Skin epidermis (tissue), 12 donors: Measurements from ENCODE around the gene L3MBTL1.
"Not testable (repeated sequence)": the region's sequence is repeated elsewhere in the genome, so short reads cannot be mapped to it uniquely, and the experiment has no call there.

Experiments
- H3K27ac ChIP-seq, 21 experiments: fragments of 200-600 bp; sonication (generic) in 11 of 21; one replicate each; pipeline ENCODE4 v1.5.0; 2020; ENCODE audit warnings: mild to moderate bottlenecking in 3 of 21, inconsistent platforms in 2 of 21, moderate library complexity in 2 of 21
- H3K4me3 ChIP-seq, 7 experiments: fragments of 200-600 bp; sonication (generic) in 2 of 7; one replicate each; pipeline ENCODE4 v1.5.0; 2020; ENCODE audit warnings: inconsistent platforms in 2 of 7, mild to moderate bottlenecking in 2 of 7, moderate library complexity in 1 of 7

The L3MBTL1 gene

GRCh38 chr20:43579861-43580793 is 72.6 kb downstream of the L3MBTL1 start:
- Histone ChIP-seq H3K4me3 (no peak overlapping the region), H3K27ac (no peak overlapping the region)

DNA sequence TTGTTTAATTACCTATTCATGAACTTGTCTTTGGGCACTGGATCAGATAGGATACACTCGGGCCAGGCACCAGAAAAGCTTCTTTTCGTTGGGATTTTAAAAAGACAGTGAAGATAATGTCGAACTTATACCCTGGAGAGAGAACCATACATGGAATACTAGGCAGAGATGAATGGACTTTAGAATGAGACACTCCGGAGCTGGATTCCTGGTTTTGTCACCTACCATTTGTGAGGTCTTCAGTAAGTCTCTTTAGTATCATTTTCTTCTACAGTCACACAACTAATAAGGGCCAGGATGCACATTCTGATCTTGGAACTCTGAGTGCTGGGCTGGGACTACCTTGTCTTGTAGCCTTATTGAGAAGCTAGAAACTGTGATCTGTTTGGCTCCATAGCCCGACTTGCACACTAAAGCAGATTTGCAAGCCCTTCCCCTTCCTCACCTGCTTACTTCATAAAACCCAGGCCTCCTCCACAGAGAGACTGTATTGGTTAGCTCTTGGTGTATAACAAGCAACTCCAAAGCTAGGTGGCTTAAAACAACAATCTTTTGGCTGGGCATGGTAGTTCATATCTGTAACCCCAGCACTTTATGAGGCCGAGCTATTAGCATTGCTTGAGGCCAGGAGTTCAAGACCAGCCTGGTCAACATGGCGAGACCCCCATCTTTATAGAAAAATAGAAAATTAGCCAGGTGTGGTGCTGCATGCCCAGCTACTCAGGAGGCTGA is 75.8 kb downstream of the L3MBTL1 start:
- Histone ChIP-seq H3K27ac (peak overlapping the region in 1 of 21 experiments; percentile 2), H3K4me3 (no peak overlapping the region)

DNA sequence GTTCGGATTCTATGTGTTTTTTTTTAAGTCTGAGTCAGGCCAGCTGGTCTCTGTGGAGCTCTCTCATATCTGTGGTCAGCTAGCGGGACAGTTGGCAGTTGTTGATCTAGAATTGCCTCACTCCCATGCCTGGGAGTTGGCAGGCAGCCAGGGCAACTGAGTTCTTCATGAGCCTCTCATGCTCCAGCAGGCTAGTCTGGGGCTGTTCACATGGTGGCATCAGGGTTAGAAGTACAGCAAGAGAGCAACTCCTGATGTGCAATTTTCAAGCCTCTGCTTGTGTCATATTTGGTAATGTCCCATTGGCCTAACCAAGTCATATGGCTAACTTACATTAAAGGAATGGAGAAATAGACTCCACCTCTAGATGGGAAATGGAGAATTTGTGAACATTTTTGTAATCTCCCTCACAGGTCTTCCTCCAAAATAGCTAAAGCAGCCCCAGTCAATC is 76.5 kb downstream of the L3MBTL1 start:
- H3K27ac ChIP-seq, result no peak overlapping the region

GRCh38 chr20:43584448-43585136 is 77.1 kb downstream of the L3MBTL1 start:
- Histone ChIP-seq H3K4me3 (no peak overlapping the region), H3K27ac (no peak overlapping the region)

More for the DNA sequence above, 76.5 kb downstream of the L3MBTL1 start:
- H3K4me3 ChIP-seq, result no peak overlapping the region

DNA sequence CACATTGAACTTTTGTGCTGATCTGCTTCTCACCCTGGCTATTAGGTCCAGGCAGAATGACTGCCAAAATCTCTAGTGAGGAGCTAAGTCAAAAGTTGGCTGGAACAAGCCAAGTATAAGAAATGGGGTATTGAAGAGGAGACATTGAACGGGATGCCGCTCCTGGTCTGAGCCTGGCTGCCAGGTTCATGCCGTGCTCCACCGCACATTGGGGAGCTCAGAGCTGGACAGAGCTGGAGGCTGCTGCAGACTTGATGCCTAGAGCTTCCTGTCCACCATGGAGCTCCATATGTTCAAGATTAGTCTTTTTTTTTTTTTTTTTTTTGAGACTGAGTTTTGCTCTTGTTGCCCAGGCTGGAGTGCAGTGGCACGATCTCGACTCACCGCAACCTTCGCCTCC is 79.1 kb downstream of the L3MBTL1 start:
- Histone ChIP-seq H3K4me3 (no peak overlapping the region), H3K27ac (no peak overlapping the region)

DNA sequence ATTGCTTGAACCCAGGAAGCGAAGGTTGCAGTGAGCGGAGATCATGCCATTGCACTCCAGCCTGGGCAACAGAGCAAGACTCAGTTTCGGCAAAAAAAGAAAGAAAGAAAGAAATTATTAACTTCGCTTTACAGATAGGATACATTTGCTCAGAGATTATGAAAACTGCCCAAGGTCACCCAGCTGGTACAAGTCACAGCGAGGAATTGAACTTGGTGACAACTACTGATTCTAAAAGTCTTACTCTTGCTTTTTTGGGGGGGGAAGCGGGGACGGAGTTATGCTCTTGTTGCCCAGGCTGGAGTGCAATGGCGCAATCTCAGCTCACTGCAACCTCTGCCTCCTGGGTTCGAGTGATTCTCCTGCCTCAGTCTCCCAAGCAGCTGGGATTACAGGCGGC is 81.0 kb downstream of the L3MBTL1 start:
- not testable (repeated sequence) for H3K4me3 ChIP-seq, H3K27ac ChIP-seq

DNA sequence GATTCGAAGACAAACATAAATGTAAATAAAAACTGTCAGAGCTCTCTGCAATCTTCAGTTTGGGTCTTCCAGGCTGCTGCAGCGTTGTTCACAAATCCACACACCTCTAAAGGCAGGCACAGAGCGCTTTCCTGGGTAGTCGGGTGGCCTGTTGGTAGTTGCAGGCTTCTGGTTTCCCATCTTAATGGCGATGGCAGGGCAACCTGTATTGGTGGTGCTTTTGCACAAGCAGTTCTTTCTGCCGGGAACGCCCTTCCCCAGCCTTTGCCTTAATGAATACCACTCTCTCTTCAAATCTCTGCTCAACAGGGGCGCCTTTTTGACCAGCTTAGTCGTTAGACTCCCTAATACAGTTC is 82.5 kb downstream of the L3MBTL1 start:
- peak overlapping the region in 20 of 21 experiments; percentile 68 to 95 (median 88) for H3K27ac ChIP-seq
- H3K4me3 ChIP-seq, result peak overlapping the region; percentile 65 to 97 (median 74)

- peak within 1 kb of the TSS; percentile 65 to 97 (median 74) for H3K4me3 ChIP-seq
- peak within 1 kb of the TSS; percentile 61 to 95 (median 88) for H3K27ac ChIP-seq
These were observed 83.2 kb downstream of the L3MBTL1 start, which contains the start of gene IFT52 for GRCh38 chr20:43590392-43591303. IFT52 (plus strand) TSS chr20:43590937; CDS start chr20:43594699, 3,762 bp downstream.
